Karpas-422 (cell line): ENCODE measurements around the gene SLC3A2. TPM values are rescaled to one million over a fixed set of nuclear protein-coding genes. Genes with fewer than 3 reads are reported as not detected.
A peak's percentile ranks its signal among the peaks of the same experiment; 100 is the strongest.

Experiments
- DNase-seq: peaks from one replicate; pipeline ENCODE4 v3.0.0-alpha.2; 2015
- H2AFZ ChIP-seq: fragments of 200-600 bp; sonication (generic); 2 replicates; pipeline ENCODE4 v1.6.1; 2014; ENCODE audit warnings: antibody characterized with exemption, low read length, mixed read lengths
- H3K27ac ChIP-seq: fragments of 200-600 bp; sonication (generic); 2 replicates; pipeline ENCODE4 v1.5.1; 2014; ENCODE audit warnings: mild to moderate bottlenecking, low read length, moderate library complexity
- H3K27me3 ChIP-seq: fragments of 200-600 bp; sonication (generic); 2 replicates; pipeline ENCODE4 v1.6.1; 2014; ENCODE audit warnings: low read length, mixed read lengths
- H3K36me3 ChIP-seq: fragments of 200-600 bp; sonication (generic); 2 replicates; pipeline ENCODE4 v1.6.1; 2014; ENCODE audit warnings: low read length, mixed read lengths; ENCODE audit not compliant: insufficient read depth
- H3K4me1 ChIP-seq: fragments of 200-600 bp; sonication (generic); 2 replicates; pipeline ENCODE4 v1.6.1; 2014; ENCODE audit warnings: mild to moderate bottlenecking, low read length, mixed read lengths
- H3K4me2 ChIP-seq: fragments of 200-600 bp; sonication (generic); 2 replicates; pipeline ENCODE4 v1.6.1; 2014; ENCODE audit warnings: low read length, low read depth, mild to moderate bottlenecking; ENCODE audit not compliant: poor library complexity, severe bottlenecking
- H3K4me3 ChIP-seq: fragments of 200-600 bp; sonication (generic); 2 replicates; pipeline ENCODE4 v1.5.1; 2014; ENCODE audit warnings: mild to moderate bottlenecking, antibody characterized with exemption, low read length, mixed read lengths
- H3K79me2 ChIP-seq: fragments of 200-600 bp; sonication (generic); 2 replicates; pipeline ENCODE4 v1.6.1; 2014; ENCODE audit warnings: mild to moderate bottlenecking, low read length, mixed read lengths
- H3K9ac ChIP-seq: fragments of 200-600 bp; sonication (generic); 2 replicates; pipeline ENCODE4 v1.6.0; 2014; ENCODE audit warnings: low read length
- H3K9me2 ChIP-seq: fragments of 200-600 bp; sonication (generic), shearing (Covaris generic); replicated peaks from 2 replicates; pipeline ENCODE4 v1.6.0; 2014; ENCODE audit warnings: mild to moderate bottlenecking, low read length, moderate library complexity; ENCODE audit not compliant: insufficient read depth
- H3K9me3 ChIP-seq: fragments of 300-700, 200-600 bp; sonication (generic); 2 replicates; pipeline ENCODE4 v1.6.1; 2014; ENCODE audit warnings: low read length, mixed read lengths
- H4K20me1 ChIP-seq: fragments of 200-600 bp; sonication (generic); 2 replicates; pipeline ENCODE4 v1.6.1; 2014; ENCODE audit warnings: mild to moderate bottlenecking, antibody characterized with exemption, low read length, low read depth; ENCODE audit not compliant: insufficient read depth
- total RNA-seq: library from RNA; depleted of rRNA; stranded (reverse); fragments of >200 nt; shearing (Covaris generic); gene quantifications from 2 replicates; pipeline ENCODE4 v1.2.3, GENCODE V29; 2014; ENCODE audit warnings: low replicate concordance

The SLC3A2 gene
- total RNA-seq, 1 experiment from 2014 or later = 167 TPM

DNA sequence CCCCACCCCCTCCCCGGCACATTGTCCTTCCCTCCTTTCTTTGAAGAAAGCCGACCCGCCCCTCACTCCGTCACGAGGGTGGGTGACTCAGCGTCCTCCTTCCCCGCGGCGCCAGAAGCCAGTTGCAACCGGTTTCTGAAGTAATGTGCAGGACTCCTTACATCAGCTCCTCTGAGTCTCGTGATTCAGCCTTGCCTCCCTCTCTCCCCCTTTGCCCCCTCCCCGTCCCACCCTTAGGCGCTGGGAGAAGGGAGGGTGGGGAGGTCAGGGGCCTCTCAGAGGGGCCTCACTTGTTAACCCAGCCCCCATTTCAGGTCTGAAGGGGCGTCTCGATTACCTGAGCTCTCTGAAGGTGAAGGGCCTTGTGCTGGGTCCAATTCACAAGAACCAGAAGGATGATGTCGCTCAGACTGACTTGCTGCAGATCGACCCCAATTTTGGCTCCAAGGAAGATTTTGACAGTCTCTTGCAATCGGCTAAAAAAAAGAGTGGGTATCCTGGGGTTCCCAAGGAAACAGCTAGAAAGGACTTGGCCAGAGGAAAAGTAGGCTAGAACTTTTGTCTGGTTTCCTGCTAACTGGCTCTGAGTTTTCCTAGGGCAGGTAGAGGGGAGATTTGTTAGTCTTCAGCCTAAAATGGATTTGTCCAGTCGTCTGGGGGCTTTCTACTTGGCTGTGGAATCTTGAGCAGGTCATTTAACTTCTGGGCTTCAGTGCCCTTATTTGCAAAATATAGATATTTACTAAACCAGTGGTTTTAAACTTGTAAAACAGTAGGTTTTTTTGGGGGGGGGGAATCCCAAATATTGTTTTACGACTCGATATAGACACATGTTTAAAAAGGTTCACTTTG, 1.1 kb downstream of the SLC3A2 start:
- H2AFZ ChIP-seq = no peak overlapping the region
- peaks cover 11% of the 10 kb centered on the region; the same call in 1 of the 2 replicates for H4K20me1 ChIP-seq
- peaks cover 31% of the 10 kb centered on the region for H3K4me1 ChIP-seq
- peak; percentile 84 for DNase-seq
- peak overlapping the region; percentile 89 for H3K9ac ChIP-seq
- H3K27me3 ChIP-seq = no peaks in the 10 kb centered on the region
- peak overlapping the region; percentile 89 for H3K27ac ChIP-seq
- H3K79me2 ChIP-seq = peaks cover 29% of the 10 kb centered on the region
- no peaks in the 10 kb centered on the region for H3K9me3 ChIP-seq
- no peaks in the 10 kb centered on the region for H3K9me2 ChIP-seq
- H3K36me3 ChIP-seq = peaks cover 43% of the 10 kb centered on the region
- H3K4me3 ChIP-seq = peak overlapping the region; percentile 73
- peak overlapping the region; percentile 96 for H3K4me2 ChIP-seq

DNA sequence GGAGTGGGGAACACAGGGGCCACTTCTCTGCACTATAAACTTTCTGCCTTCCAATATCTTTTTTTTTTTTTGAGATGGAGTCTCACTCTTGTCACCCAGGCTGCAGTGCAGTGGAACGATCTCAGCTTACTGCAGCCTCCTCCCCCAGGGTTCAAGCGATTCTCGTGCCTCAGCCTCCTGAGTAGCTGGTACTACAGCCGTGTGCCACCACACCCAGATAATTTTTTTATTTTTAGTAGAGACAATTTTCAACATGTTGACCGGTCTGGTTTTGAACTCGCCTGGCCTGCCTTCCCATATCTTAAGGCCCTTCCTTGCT, 1.7 kb downstream of the SLC3A2 start:
- peak overlapping the region; percentile 73; the same call in 1 of the 2 replicates for H3K4me3 ChIP-seq
- H3K79me2 ChIP-seq = peaks cover 26% of the 10 kb centered on the region
- H3K9ac ChIP-seq = peak overlapping the region; percentile 89; the same call in 1 of the 2 replicates
- H3K27me3 ChIP-seq = no peaks in the 10 kb centered on the region
- peaks cover 48% of the 10 kb centered on the region for H3K36me3 ChIP-seq
- H4K20me1 ChIP-seq = peaks cover 15% of the 10 kb centered on the region; the same call in 1 of the 2 replicates
- DNase-seq = no peak
- no peaks in the 10 kb centered on the region for H3K9me2 ChIP-seq
- peaks cover 31% of the 10 kb centered on the region for H3K4me1 ChIP-seq
- H3K4me2 ChIP-seq = peak overlapping the region; percentile 96
- no peaks in the 10 kb centered on the region for H3K9me3 ChIP-seq
- peak overlapping the region; percentile 89 for H3K27ac ChIP-seq
- no peak overlapping the region for H2AFZ ChIP-seq

DNA sequence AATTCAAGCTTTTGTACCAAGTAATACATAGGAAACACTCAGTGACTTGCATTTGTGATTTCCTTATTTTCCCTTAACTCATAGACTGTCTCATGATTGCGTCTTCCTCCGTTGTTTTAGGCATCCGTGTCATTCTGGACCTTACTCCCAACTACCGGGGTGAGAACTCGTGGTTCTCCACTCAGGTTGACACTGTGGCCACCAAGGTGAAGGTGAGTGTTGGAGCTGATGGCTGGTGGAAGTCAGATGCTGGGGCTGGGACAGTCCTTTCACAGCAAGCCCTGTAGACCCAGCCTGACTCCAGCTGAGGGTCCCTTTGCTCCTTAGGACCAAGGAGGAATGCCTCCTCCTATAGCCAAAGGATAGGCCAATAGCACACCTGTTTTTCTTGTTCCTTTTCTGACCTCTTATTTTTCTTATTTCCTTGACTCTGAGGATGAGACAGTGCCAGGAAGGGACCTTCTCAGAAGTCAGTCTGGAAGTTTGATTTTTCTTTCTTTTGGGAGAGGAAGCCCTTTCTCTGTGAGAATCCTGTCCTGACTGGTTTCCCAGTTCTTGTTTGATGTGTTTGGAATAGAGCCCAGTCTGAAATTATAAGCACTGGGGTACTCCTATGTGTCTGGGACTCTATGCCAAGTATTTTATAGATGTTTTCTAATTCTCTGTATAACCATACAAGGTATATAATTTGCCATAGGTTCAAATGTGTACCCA, 2.2 kb downstream of the SLC3A2 start:
- Histone ChIP-seq H3K27me3 (no peaks in the 10 kb centered on the region), H3K36me3 (peaks cover 51% of the 10 kb centered on the region), H3K9me3 (no peaks in the 10 kb centered on the region), H4K20me1 (peaks cover 15% of the 10 kb centered on the region; the same call in 1 of the 2 replicates), H3K27ac (no peak overlapping the region; the same call in 1 of the 2 replicates), H3K9me2 (no peaks in the 10 kb centered on the region), H3K79me2 (peaks cover 21% of the 10 kb centered on the region), H3K4me2 (peak overlapping the region; percentile 2), H3K4me1 (peaks cover 31% of the 10 kb centered on the region), H3K9ac (peak overlapping the region; percentile 89; the same call in 1 of the 2 replicates), H3K4me3 (no peak overlapping the region), H2AFZ (no peak overlapping the region)
- DNase-seq = peak; percentile 36

DNA sequence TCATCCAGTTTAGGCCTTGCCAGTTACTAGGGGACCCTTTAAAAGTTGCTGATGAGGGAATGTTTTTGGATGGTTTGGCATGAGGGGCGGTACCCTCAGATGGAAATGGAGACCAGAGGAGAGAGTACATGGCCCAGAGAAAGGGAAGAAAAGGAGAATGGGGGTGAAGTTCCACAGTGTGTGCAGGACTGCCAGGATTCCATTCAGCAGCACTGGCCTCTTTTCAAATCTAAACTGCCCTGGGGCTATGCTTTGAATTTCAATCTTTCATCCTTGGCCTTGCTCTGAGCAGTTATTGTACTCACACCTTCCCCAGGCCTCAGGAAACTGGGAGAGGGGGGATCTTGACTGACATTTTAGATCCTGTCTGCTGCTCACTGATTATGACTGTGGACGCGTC, 3.0 kb downstream of the SLC3A2 start:
- H2AFZ ChIP-seq = no peak overlapping the region
- DNase-seq = no peak
- H3K9ac ChIP-seq = no peak overlapping the region
- H3K9me2 ChIP-seq = no peaks in the 10 kb centered on the region
- H3K36me3 ChIP-seq = peaks cover 55% of the 10 kb centered on the region
- H3K27me3 ChIP-seq = no peaks in the 10 kb centered on the region
- no peaks in the 10 kb centered on the region for H3K9me3 ChIP-seq
- no peak overlapping the region for H3K27ac ChIP-seq
- H4K20me1 ChIP-seq = peaks cover 18% of the 10 kb centered on the region; the same call in 1 of the 2 replicates
- H3K4me2 ChIP-seq = no peak overlapping the region
- H3K4me3 ChIP-seq = no peak overlapping the region
- H3K4me1 ChIP-seq = peaks cover 31% of the 10 kb centered on the region
- H3K79me2 ChIP-seq = peaks cover 19% of the 10 kb centered on the region

DNA sequence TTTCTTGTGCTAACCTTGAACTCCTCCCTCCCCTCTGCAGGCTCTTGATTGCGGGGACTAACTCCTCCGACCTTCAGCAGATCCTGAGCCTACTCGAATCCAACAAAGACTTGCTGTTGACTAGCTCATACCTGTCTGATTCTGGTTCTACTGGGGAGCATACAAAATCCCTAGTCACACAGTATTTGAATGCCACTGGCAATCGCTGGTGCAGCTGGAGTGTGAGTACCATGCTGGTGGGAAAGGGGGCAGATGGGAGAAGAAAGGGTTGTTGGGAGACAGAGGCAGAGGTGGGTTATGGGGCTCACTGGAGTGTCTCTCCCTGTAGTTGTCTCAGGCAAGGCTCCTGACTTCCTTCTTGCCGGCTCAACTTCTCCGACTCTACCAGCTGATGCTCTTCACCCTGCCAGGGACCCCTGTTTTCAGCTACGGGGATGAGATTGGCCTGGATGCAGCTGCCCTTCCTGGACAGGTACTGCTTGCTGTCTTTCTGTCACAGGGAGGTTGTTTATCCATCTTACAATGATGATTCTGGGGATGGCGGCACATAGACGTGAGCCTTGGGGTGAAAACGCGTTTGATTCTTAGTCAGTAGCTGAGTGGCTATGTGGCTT, 4.5 kb downstream of the SLC3A2 start:
- H3K4me2 ChIP-seq = no peak overlapping the region
- H3K9ac ChIP-seq = no peak overlapping the region
- H4K20me1 ChIP-seq = peaks cover 18% of the 10 kb centered on the region; the same call in 1 of the 2 replicates

DNA sequence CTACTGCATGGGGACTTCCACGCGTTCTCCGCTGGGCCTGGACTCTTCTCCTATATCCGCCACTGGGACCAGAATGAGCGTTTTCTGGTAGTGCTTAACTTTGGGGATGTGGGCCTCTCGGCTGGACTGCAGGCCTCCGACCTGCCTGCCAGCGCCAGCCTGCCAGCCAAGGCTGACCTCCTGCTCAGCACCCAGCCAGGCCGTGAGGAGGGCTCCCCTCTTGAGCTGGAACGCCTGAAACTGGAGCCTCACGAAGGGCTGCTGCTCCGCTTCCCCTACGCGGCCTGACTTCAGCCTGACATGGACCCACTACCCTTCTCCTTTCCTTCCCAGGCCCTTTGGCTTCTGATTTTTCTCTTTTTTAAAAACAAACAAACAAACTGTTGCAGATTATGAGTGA, 7.7 kb downstream of the SLC3A2 start:
- no peaks in the 10 kb centered on the region for H3K27me3 ChIP-seq
- H3K4me3 ChIP-seq = no peak overlapping the region
- DNase-seq = no peak
- no peak overlapping the region for H2AFZ ChIP-seq
- no peak overlapping the region for H3K27ac ChIP-seq
- H3K9ac ChIP-seq = no peak overlapping the region
- no peak overlapping the region for H3K4me2 ChIP-seq
- H4K20me1 ChIP-seq = peaks cover 18% of the 10 kb centered on the region; the same call in 1 of the 2 replicates
- no peaks in the 10 kb centered on the region for H3K9me2 ChIP-seq
- 0 out of 2 replicates have a peak, but pooled peaks cover under 1% of the 10 kb centered on the region for H3K79me2 ChIP-seq
- no peaks in the 10 kb centered on the region for H3K9me3 ChIP-seq
- peaks cover 37% of the 10 kb centered on the region for H3K36me3 ChIP-seq
- H3K4me1 ChIP-seq = no peaks in the 10 kb centered on the region

More for the DNA sequence above, 4.5 kb downstream of the SLC3A2 start:
- Histone ChIP-seq H3K4me1 (peaks cover 20% of the 10 kb centered on the region), H3K36me3 (peaks cover 55% of the 10 kb centered on the region), H3K27ac (no peak overlapping the region), H3K79me2 (peaks cover 19% of the 10 kb centered on the region), H3K9me2 (no peaks in the 10 kb centered on the region), H2AFZ (no peak overlapping the region), H3K4me3 (no peak overlapping the region), H3K9me3 (no peaks in the 10 kb centered on the region), H3K27me3 (no peaks in the 10 kb centered on the region)
- DNase-seq = no peak

DNA sequence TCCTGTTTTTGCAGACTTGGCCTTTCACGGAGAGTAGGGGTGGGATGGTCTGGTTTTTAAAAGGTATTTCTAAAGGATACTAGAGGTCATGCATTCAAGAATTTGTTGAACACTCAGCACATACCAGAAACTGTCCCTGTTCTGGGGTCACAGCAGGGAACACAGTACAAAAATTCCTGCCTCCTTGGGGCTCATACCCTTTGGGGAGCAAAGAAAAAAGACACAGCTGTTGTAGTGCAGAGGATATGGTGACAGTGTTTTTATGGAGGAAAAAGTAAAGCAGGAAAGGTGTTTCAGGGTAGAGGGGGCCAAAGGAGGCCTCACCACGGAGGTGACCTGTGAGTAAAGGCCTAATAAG, 8.4 kb downstream of the SLC3A2 start:
- H3K36me3 ChIP-seq = peaks cover 30% of the 10 kb centered on the region
- H3K9ac ChIP-seq = no peak overlapping the region
- H3K4me3 ChIP-seq = no peak overlapping the region
- no peaks in the 10 kb centered on the region for H3K4me1 ChIP-seq
- no peaks in the 10 kb centered on the region for H3K27me3 ChIP-seq
- no peaks in the 10 kb centered on the region for H3K9me2 ChIP-seq
- H2AFZ ChIP-seq = no peak overlapping the region
- no peak for DNase-seq
- no peaks in the 10 kb centered on the region for H3K9me3 ChIP-seq
- peaks cover 18% of the 10 kb centered on the region; the same call in 1 of the 2 replicates for H4K20me1 ChIP-seq
- H3K27ac ChIP-seq = no peak overlapping the region
- no peaks in the 10 kb centered on the region for H3K79me2 ChIP-seq
- no peak overlapping the region for H3K4me2 ChIP-seq
